DMS53 treated with DMSO at 0.1 percent for 48 hours (cell line): ENCODE measurements around the gene C6orf52.
A peak's percentile ranks its signal among the peaks of the same experiment; 100 is the strongest.
"Not testable (repeated sequence)": the region's sequence is repeated elsewhere in the genome, so short reads cannot be mapped to it uniquely, and the experiment has no call there.

Experiments
- DNase-seq: peaks from one replicate; lab custom pipeline; 2025; ENCODE audit not compliant: unreplicated experiment; lab: John Stamatoyannopoulos, UW

Gene C6orf52

GRCh38 chr6:10694302-10695085, at the start of gene C6orf52, which contains the start of gene PAK1IP1:
C6orf52 (minus strand) TSS chr6:10694616; CDS start chr6:10687550, 7,066 bp downstream.
PAK1IP1 (plus strand) TSS chr6:10694972; CDS start chr6:10694986, 14 bp downstream.
- peak; percentile 88 for DNase-seq

- DNase-seq = no peak
Observed at GRCh38 chr6:10743515-10743914, 49.1 kb upstream of the C6orf52 start.

- DNase-seq = no peak
Observed at GRCh38 chr6:10742251-10742650, 47.8 kb upstream of the C6orf52 start.

- not testable (repeated sequence) for DNase-seq
Observed at GRCh38 chr6:10741643-10742042, 47.2 kb upstream of the C6orf52 start.

GRCh38 chr6:10740061-10740460, 45.6 kb upstream of the C6orf52 start:
- DNase-seq = no peak

- no peak for DNase-seq
Observed at GRCh38 chr6:10736731-10737130, 42.3 kb upstream of the C6orf52 start.

- no peak for DNase-seq
Observed at GRCh38 chr6:10733863-10734262, 39.4 kb upstream of the C6orf52 start.

- no peak for DNase-seq
Observed at GRCh38 chr6:10733151-10733715, 38.8 kb upstream of the C6orf52 start.

GRCh38 chr6:10730254-10730653, 35.8 kb upstream of the C6orf52 start:
- DNase-seq = no peak

GRCh38 chr6:10725716-10726115, 31.3 kb upstream of the C6orf52 start:
- DNase-seq = no peak

- DNase-seq = no peak
Observed at GRCh38 chr6:10725044-10725443, 30.6 kb upstream of the C6orf52 start.

- DNase-seq = no peak
Observed at GRCh38 chr6:10723567-10723881, 29.1 kb upstream of the C6orf52 start.

GRCh38 chr6:10722820-10723566, 28.6 kb upstream of the C6orf52 start, which contains the start of gene TMEM14C:
TMEM14C (plus strand) TSS chr6:10723070; CDS start chr6:10724614, 1,544 bp downstream.
- peak; percentile 92 for DNase-seq

GRCh38 chr6:10722570-10722819, 28.1 kb upstream of the C6orf52 start:
- no peak for DNase-seq

GRCh38 chr6:10721850-10722569, 27.6 kb upstream of the C6orf52 start:
- DNase-seq = no peak

- DNase-seq = peak; percentile 38
Observed at GRCh38 chr6:10720960-10721849, 26.8 kb upstream of the C6orf52 start.

- peak; percentile 21 for DNase-seq
Observed at GRCh38 chr6:10720265-10720959, 26.0 kb upstream of the C6orf52 start.

GRCh38 chr6:10719964-10720264, 25.5 kb upstream of the C6orf52 start:
- no peak for DNase-seq

GRCh38 chr6:10719296-10719963, 25.0 kb upstream of the C6orf52 start:
- peak; percentile 6 for DNase-seq

GRCh38 chr6:10713962-10714361, 19.5 kb upstream of the C6orf52 start:
- no peak for DNase-seq
